BE2C (cell line): ENCODE data around the gene VWF.

Experiments
- DNase-seq: peaks from one replicate; pipeline ENCODE4 v3.0.0-alpha.2; 2020
- H3K27me3 ChIP-seq: fragments of 250-450 bp; sonication (Bioruptor Pico); 2 replicates; pipeline ENCODE4 v1.5.1; 2020; ENCODE audit warnings: mild to moderate bottlenecking
- H3K36me3 ChIP-seq: fragments of 250-450 bp; sonication (Bioruptor Pico); 2 replicates; pipeline ENCODE4 v1.5.1; 2020; ENCODE audit warnings: mild to moderate bottlenecking
- H3K4me1 ChIP-seq: fragments of 250-450 bp; sonication (Bioruptor Pico); 2 replicates; pipeline ENCODE4 v1.5.1; 2020
- H3K4me3 ChIP-seq: 2 replicates; pipeline ENCODE4 v1.5.1; 2011; ENCODE audit warnings: low read depth, low read length
- H3K9me3 ChIP-seq: fragments of 250-450 bp; sonication (Bioruptor Pico); 2 replicates; pipeline ENCODE4 v1.5.1; 2020
- CTCF ChIP-seq: IDR thresholded peaks from 2 replicates; pipeline ENCODE4 v1.5.1; 2012; ENCODE audit warnings: mild to moderate bottlenecking, low read depth, low read length

Gene VWF

GRCh38 chr12:6099316-6099715 lies 25.2 kb downstream of the VWF start:
- no peak overlapping the region for H3K4me3 ChIP-seq
- no peaks in the 10 kb centered on the region for H3K9me3 ChIP-seq
- no peaks in the 10 kb centered on the region for H3K4me1 ChIP-seq
- no peak for TF ChIP-seq CTCF
- DNase-seq = no peak
- no peaks in the 10 kb centered on the region for H3K27me3 ChIP-seq
- H3K36me3 ChIP-seq = no peaks in the 10 kb centered on the region

DNA sequence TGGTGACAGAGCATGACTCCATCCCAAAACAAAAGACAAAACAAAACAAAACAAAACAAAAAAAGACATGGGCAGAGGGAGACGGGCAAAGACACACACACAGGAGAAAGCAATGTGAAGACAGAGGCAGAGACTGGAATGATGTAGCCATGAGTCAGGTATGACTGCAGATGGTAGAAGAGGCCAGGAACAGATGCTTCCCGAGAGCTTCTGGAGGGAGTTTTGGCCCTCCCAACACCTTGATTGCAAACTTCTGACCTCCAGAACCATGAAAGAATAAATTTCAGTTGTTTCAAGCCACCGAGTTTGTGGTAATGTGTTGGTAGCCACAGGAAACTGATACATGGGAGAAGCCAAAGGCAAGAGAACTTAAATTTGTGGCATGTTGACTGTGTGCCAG lies 27.1 kb downstream of the VWF start:
- H3K9me3 ChIP-seq = no peaks in the 10 kb centered on the region
- no peaks in the 10 kb centered on the region for H3K36me3 ChIP-seq
- TF ChIP-seq CTCF = no peak
- H3K4me3 ChIP-seq = no peak overlapping the region
- DNase-seq = no peak
- no peaks in the 10 kb centered on the region for H3K4me1 ChIP-seq
- H3K27me3 ChIP-seq = no peaks in the 10 kb centered on the region

DNA sequence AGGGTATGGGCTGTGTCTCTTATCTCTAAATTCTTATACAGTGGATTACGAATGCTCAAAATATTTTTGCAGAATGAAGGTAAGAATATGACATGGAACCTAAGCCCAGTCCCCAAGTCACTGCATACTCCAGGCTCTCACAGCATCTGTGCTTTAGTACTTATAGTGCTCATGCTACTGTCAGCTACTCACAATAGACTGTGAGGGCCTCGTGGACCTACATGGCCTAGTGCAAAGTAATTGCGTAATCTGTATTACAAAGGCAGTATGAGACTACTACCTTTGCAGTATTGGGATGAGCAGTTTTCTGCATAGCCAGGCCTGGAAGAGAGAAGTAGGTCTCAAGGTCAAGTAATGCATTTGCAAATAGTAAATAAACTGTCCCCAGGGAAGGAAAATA lies 27.9 kb downstream of the VWF start:
- H3K4me3 ChIP-seq = no peak overlapping the region
- no peak for TF ChIP-seq CTCF
- H3K36me3 ChIP-seq = no peaks in the 10 kb centered on the region
- H3K4me1 ChIP-seq = no peaks in the 10 kb centered on the region
- H3K9me3 ChIP-seq = no peaks in the 10 kb centered on the region
- no peak for DNase-seq
- H3K27me3 ChIP-seq = no peaks in the 10 kb centered on the region

- DNase-seq = no peak
- no peaks in the 10 kb centered on the region for H3K9me3 ChIP-seq
- H3K4me1 ChIP-seq = no peaks in the 10 kb centered on the region
- no peaks in the 10 kb centered on the region for H3K27me3 ChIP-seq
- H3K36me3 ChIP-seq = no peaks in the 10 kb centered on the region
- TF ChIP-seq CTCF = no peak
- H3K4me3 ChIP-seq = no peak overlapping the region
Observed at GRCh38 chr12:6095269-6095668, 29.2 kb downstream of the VWF start.

DNA sequence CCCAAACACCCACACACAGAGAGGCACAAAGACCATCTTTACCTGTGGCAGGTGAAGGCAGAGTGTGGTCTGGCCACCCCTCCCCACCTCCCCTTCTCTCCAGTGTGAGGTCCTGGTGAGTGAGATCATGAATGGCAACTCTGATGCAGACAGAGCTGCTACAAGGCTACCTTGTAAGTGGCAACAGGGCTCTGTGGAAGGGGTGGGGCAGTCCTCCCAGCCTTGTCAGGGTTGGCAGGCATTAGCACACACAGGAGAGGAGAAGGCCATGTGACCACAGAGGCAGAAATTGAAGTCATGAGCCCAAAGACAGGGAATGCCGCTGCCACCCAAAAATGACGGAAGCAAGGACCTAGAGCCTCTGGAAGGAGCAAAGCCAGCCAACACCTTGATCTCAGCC lies 30.7 kb downstream of the VWF start:
- H3K36me3 ChIP-seq = no peaks in the 10 kb centered on the region
- no peak overlapping the region for H3K4me3 ChIP-seq
- H3K4me1 ChIP-seq = peaks cover 1% of the 10 kb centered on the region
- TF ChIP-seq CTCF = no peak
- H3K9me3 ChIP-seq = no peaks in the 10 kb centered on the region
- DNase-seq = no peak
- no peaks in the 10 kb centered on the region for H3K27me3 ChIP-seq

DNA sequence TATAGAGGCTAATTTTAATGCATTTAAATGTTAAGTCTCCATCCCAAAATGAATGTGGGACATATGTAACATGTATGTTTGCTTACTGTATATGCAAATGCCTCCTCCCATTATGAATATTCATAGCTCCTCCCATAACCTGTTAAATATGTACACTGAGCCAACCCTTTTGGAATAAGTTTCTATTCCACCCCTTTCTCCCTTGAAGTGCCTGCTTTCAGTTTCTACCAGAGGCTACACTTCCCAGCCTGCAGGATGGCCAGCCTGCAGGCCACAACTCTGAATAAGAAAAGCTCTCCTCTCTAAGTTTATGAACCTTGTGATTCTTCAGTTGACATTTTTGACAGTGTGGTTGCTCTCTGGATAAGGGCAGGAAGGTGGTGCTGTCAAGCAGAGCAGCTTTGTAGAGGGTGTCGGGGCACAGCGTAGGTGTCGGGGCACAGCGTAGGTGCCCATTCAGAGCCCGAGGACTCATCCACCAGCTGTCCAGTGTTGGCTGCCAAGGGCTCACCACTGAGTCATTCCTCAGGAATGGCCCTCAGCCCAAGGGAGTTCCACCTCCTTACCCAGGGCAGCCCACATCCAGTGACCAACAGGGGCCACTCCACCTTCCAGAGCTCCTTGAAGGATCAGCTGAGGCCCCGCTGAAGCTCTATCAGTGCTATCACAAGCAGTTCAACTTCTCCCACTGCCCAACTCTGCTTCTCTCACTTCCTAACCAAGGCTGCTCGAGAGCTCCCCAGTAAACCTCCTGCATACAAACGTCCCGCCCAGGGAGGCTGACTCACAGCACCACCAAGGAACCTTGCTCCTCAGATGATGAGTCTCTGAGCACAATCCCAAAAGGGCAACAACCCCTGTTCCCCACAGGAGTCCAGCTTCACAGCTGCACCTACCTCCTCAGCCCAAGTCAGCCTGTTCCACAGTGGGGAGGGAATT lies 31.4 kb downstream of the VWF start:
- H3K4me3 ChIP-seq = no peak overlapping the region
- peaks cover 5% of the 10 kb centered on the region for H3K4me1 ChIP-seq
- no peak for DNase-seq
- H3K9me3 ChIP-seq = no peaks in the 10 kb centered on the region
- no peak for TF ChIP-seq CTCF
- H3K27me3 ChIP-seq = no peaks in the 10 kb centered on the region
- H3K36me3 ChIP-seq = no peaks in the 10 kb centered on the region
